HepG2 (cell line): ENCODE data around the gene JMJD8. TPM values are rescaled to one million over a fixed set of nuclear protein-coding genes. Genes with fewer than 3 reads are reported as not detected.

ENCODE experiments used
- ATF1 ChIP-seq: IDR thresholded peaks from 2 replicates; pipeline ENCODE4 v1.6.1; 2016; ENCODE audit warnings: mild to moderate bottlenecking, control low read depth
- CEBPB ChIP-seq: IDR thresholded peaks from 2 replicates; pipeline ENCODE4 v1.6.1; 2011; ENCODE audit warnings: low read depth, low read length, improper control_type of control experiment, borderline replicate concordance
- CREB1 ChIP-seq, 2 experiments: fragments of 450-650 bp in 1 of 2; IDR thresholded peaks; 2 replicates each; pipeline ENCODE4 v1.6.1; 2016 to 2017; ENCODE audit warnings: control low read depth in 1 of 2, mild to moderate bottlenecking in 1 of 2, missing compliant biosample characterization in 1 of 2, missing genetic modification characterization in 1 of 2
- HCFC1 ChIP-seq: fragments of 150-350 bp; IDR thresholded peaks from 2 replicates; pipeline ENCODE4 v1.6.1; 2014; ENCODE audit warnings: low read depth, low read length
- MLLT10 ChIP-seq: sonication (generic); formaldehyde crosslinking; IDR thresholded peaks from 2 replicates; pipeline ENCODE4 v1.4.0; 2020; ENCODE audit warnings: missing genetic modification reagents
- REXO4 ChIP-seq: sonication (generic); formaldehyde crosslinking; IDR thresholded peaks from 2 replicates; pipeline ENCODE4 v1.8.0; 2022; ENCODE audit warnings: missing genetic modification reagents, mild to moderate bottlenecking, borderline replicate concordance
- SNAPC5 ChIP-seq: sonication (generic); formaldehyde crosslinking; IDR thresholded peaks from 2 replicates; pipeline ENCODE4 v1.8.1; 2023; ENCODE audit warnings: mild to moderate bottlenecking, missing genetic modification reagents, borderline replicate concordance
- SPEN ChIP-seq: sonication (generic); formaldehyde crosslinking; IDR thresholded peaks from 2 replicates; pipeline ENCODE4 v1.5.1; 2020; ENCODE audit warnings: low read depth, mild to moderate bottlenecking, missing genetic modification reagents
- YEATS4 ChIP-seq: sonication (generic); formaldehyde crosslinking; IDR thresholded peaks from 2 replicates; pipeline ENCODE4 v1.4.0; 2020; ENCODE audit warnings: missing genetic modification reagents, borderline replicate concordance
- ZFP41 ChIP-seq: sonication (generic); formaldehyde crosslinking; IDR thresholded peaks from 2 replicates; pipeline ENCODE4 v1.4.0; 2020; ENCODE audit warnings: mild to moderate bottlenecking, missing genetic modification reagents, borderline replicate concordance
- ZFP90 ChIP-seq: sonication (generic); formaldehyde crosslinking; IDR thresholded peaks from 2 replicates; pipeline ENCODE4 v1.8.0; 2022; ENCODE audit warnings: missing genetic modification reagents, mild to moderate bottlenecking, inconsistent platforms, borderline replicate concordance
- ZNF253 ChIP-seq: sonication (generic); formaldehyde crosslinking; IDR thresholded peaks from 2 replicates; pipeline ENCODE4 v1.8.0; 2022; ENCODE audit warnings: mild to moderate bottlenecking, missing genetic modification reagents, borderline replicate concordance
- ZNF496 ChIP-seq: sonication (generic); formaldehyde crosslinking; IDR thresholded peaks from 2 replicates; pipeline ENCODE4 v1.8.1; 2023; ENCODE audit warnings: mild to moderate bottlenecking, moderate library complexity, missing genetic modification reagents; ENCODE audit not compliant: insufficient replicate concordance
- ZNF512 ChIP-seq: sonication (generic); formaldehyde crosslinking; IDR thresholded peaks from 2 replicates; pipeline ENCODE4 v1.4.0; 2020; ENCODE audit warnings: mild to moderate bottlenecking, missing genetic modification reagents
- ZNF562 ChIP-seq: sonication (generic); formaldehyde crosslinking; IDR thresholded peaks from 2 replicates; pipeline ENCODE4 v1.8.0; 2022; ENCODE audit warnings: missing genetic modification reagents, borderline replicate concordance
- ZNF629 ChIP-seq: sonication (generic); formaldehyde crosslinking; conservative IDR thresholded peaks from 2 replicates; pipeline ENCODE4 v1.5.0; 2020; ENCODE audit warnings: missing genetic modification reagents
- polyA plus RNA-seq, 8 experiments: library from polyadenylated mRNA; depleted of rRNA in 3 of 8; stranded (reverse) in 7 of 8; unstranded in 1 of 8; fragments of >200 nt; fragmentation: Illumina TruSeq in 4 of 8; extraction: Trizol in 4 of 8; gene quantifications; 2 replicates each; pipeline versions ENCODE4 v1.2.1 to v1.2.3, GENCODE V29; 2011 to 2016; ENCODE audit warnings: low read depth in 4 of 8, missing spikeins in 1 of 8, mixed read lengths in 1 of 8; ENCODE audit not compliant: insufficient read depth in 1 of 8
- total RNA-seq, 5 experiments: library from RNA; depleted of rRNA; stranded (reverse); fragments of >200 nt; fragmentation: Illumina TruSeq; extraction: Trizol; gene quantifications; 2 replicates each; pipeline ENCODE4 v1.2.3, GENCODE V29; 2016; ENCODE audit warnings: low read depth in 1 of 5
- TF ChIP-seq, protein P1 (sequence below): sonication (generic); formaldehyde crosslinking; IDR thresholded peaks from 2 replicates; pipeline ENCODE4 v1.4.0; 2020; ENCODE audit warnings: low read depth, mild to moderate bottlenecking, missing genetic modification reagents
- TF ChIP-seq, protein P2 (sequence below): sonication (generic); formaldehyde crosslinking; IDR thresholded peaks from 2 replicates; pipeline ENCODE4 v1.4.0; 2020; ENCODE audit warnings: missing genetic modification reagents
- TF ChIP-seq, protein P3 (sequence below): IDR thresholded peaks from 2 replicates; pipeline ENCODE4 v1.6.1; 2016; ENCODE audit warnings: mild to moderate bottlenecking, missing biosample characterization, missing genetic modification reagents
- TF ChIP-seq, protein P4 (sequence below): sonication (generic); formaldehyde crosslinking; conservative IDR thresholded peaks from 2 replicates; pipeline ENCODE4 v1.8.0; 2022; ENCODE audit warnings: mild to moderate bottlenecking, moderate library complexity, missing genetic modification reagents

JMJD8 gene
- total and polyA plus RNA-seq, 2 of the 13 experiments (the other 11 are each of a cell fraction or from before 2014, with no cell fraction given): 2.6 to 11.8 TPM

GRCh38 chr16:720990-721764 lies 37.0 kb upstream of the JMJD8 start, which contains the start of gene ANTKMT (continued):
- 0 out of 2 replicates have a peak, but pooled peaks have one; percentile 20 for TF ChIP-seq ZNF253 (CRISPR knock-in tag)
- 0 out of 2 replicates have a peak, but pooled peaks have one; percentile 22 for TF ChIP-seq ZNF629 (CRISPR knock-in tag)
- no peak for TF ChIP-seq SNAPC5 (CRISPR knock-in tag)
- no peak for TF ChIP-seq MLLT10 (CRISPR knock-in tag)
- TF ChIP-seq ATF1 (CRISPR knock-in tag): no peak
- no peak for TF ChIP-seq ZNF562 (CRISPR knock-in tag)
- TF ChIP-seq ZFP90 (CRISPR knock-in tag): 0 out of 2 replicates have a peak, but pooled peaks have one; percentile 67
- peak; percentile 84 for TF ChIP-seq SPEN
- TF ChIP-seq REXO4 (CRISPR knock-in tag): 0 out of 2 replicates have a peak, but pooled peaks have one; percentile 23
- TF ChIP-seq, protein P1, sequence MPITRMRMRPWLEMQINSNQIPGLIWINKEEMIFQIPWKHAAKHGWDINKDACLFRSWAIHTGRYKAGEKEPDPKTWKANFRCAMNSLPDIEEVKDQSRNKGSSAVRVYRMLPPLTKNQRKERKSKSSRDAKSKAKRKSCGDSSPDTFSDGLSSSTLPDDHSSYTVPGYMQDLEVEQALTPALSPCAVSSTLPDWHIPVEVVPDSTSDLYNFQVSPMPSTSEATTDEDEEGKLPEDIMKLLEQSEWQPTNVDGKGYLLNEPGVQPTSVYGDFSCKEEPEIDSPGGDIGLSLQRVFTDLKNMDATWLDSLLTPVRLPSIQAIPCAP (CRISPR knock-in tag): no peak
- no peak for TF ChIP-seq ZNF496 (CRISPR knock-in tag)
- TF ChIP-seq, protein P2, sequence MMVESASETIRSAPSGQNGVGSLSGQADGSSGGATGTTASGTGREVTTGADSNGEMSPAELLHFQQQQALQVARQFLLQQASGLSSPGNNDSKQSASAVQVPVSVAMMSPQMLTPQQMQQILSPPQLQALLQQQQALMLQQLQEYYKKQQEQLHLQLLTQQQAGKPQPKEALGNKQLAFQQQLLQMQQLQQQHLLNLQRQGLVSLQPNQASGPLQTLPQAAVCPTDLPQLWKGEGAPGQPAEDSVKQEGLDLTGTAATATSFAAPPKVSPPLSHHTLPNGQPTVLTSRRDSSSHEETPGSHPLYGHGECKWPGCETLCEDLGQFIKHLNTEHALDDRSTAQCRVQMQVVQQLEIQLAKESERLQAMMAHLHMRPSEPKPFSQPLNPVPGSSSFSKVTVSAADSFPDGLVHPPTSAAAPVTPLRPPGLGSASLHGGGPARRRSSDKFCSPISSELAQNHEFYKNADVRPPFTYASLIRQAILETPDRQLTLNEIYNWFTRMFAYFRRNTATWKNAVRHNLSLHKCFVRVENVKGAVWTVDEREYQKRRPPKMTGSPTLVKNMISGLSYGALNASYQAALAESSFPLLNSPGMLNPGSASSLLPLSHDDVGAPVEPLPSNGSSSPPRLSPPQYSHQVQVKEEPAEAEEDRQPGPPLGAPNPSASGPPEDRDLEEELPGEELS (CRISPR knock-in tag): peak; percentile 19; the same call in 1 of the 2 replicates
- no peak for TF ChIP-seq CREB1 (IDR thresholded peaks at IDR 0.05)
- no peak for TF ChIP-seq CREB1 (CRISPR knock-in tag; IDR thresholded peaks at IDR 0.05)
- no peak for TF ChIP-seq CEBPB
- TF ChIP-seq HCFC1: peak; percentile 58
- TF ChIP-seq, protein P3, sequence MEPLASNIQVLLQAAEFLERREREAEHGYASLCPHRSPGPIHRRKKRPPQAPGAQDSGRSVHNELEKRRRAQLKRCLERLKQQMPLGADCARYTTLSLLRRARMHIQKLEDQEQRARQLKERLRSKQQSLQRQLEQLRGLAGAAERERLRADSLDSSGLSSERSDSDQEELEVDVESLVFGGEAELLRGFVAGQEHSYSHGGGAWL (CRISPR knock-in tag): peak; percentile 65
- peak; percentile 93 for TF ChIP-seq YEATS4 (CRISPR knock-in tag)
- TF ChIP-seq, protein P4, sequence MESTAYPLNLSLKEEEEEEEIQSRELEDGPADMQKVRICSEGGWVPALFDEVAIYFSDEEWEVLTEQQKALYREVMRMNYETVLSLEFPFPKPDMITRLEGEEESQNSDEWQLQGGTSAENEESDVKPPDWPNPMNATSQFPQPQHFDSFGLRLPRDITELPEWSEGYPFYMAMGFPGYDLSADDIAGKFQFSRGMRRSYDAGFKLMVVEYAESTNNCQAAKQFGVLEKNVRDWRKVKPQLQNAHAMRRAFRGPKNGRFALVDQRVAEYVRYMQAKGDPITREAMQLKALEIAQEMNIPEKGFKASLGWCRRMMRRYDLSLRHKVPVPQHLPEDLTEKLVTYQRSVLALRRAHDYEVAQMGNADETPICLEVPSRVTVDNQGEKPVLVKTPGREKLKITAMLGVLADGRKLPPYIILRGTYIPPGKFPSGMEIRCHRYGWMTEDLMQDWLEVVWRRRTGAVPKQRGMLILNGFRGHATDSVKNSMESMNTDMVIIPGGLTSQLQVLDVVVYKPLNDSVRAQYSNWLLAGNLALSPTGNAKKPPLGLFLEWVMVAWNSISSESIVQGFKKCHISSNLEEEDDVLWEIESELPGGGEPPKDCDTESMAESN (CRISPR knock-in tag): peak; percentile 57; the same call in 1 of the 2 replicates
- TF ChIP-seq ZFP41 (CRISPR knock-in tag): no peak
- TF ChIP-seq ZNF512 (CRISPR knock-in tag): no peak
